HG03442 (cell line): ENCODE measurements around the gene ADSL.

Source experiments
- ATAC-seq: cut with Tn5 transposase; IDR thresholded peaks from one replicate; pipeline ENCODE4 v1.9.1; 2021; ENCODE audit warnings: mild to moderate bottlenecking, moderate library complexity; ENCODE audit not compliant: unreplicated experiment

The ADSL gene

GRCh38 chr22:40403651-40404050 lies 57.4 kb downstream of the ADSL start:
- no peak for ATAC-seq

- no peak for ATAC-seq
Observed at GRCh38 chr22:40404251-40405177, 58.2 kb downstream of the ADSL start.

GRCh38 chr22:40405178-40406062 lies 59.1 kb downstream of the ADSL start:
- ATAC-seq = no peak

GRCh38 chr22:40406063-40406890 lies 60.0 kb downstream of the ADSL start:
- no peak for ATAC-seq

GRCh38 chr22:40407021-40407761 lies 60.9 kb downstream of the ADSL start:
- no peak for ATAC-seq

- ATAC-seq = no peak
Observed at GRCh38 chr22:40407831-40408717, 61.8 kb downstream of the ADSL start.

GRCh38 chr22:40408718-40409612 lies 62.7 kb downstream of the ADSL start:
- no peak for ATAC-seq

GRCh38 chr22:40409613-40410113 lies 63.4 kb downstream of the ADSL start:
- no peak for ATAC-seq

- ATAC-seq = no peak
Observed at GRCh38 chr22:40410272-40410671, 64.0 kb downstream of the ADSL start.

- ATAC-seq = no peak
Observed at GRCh38 chr22:40410731-40411505, 64.6 kb downstream of the ADSL start.

GRCh38 chr22:40411506-40411861 lies 65.2 kb downstream of the ADSL start:
- ATAC-seq = no peak

- ATAC-seq = peak; percentile 41
Observed at GRCh38 chr22:40412441-40412840, 66.1 kb downstream of the ADSL start.

GRCh38 chr22:40413873-40414272 lies 67.6 kb downstream of the ADSL start:
- ATAC-seq = no peak

- ATAC-seq = no peak
Observed at GRCh38 chr22:40414311-40414710, 68.0 kb downstream of the ADSL start.

GRCh38 chr22:40414838-40415505 lies 68.7 kb downstream of the ADSL start:
- ATAC-seq = no peak

GRCh38 chr22:40415531-40416266 lies 69.4 kb downstream of the ADSL start:
- no peak for ATAC-seq
